ENCODE results near the gene ARID4B. TPM values are rescaled to one million over a fixed set of nuclear protein-coding genes. Genes with fewer than 3 reads are reported as not detected.
"Not testable (repeated sequence)": the region's sequence is repeated elsewhere in the genome, so short reads cannot be mapped to it uniquely, and the experiment has no call there.

Gene ARID4B
- total RNA-seq, 2 experiments from 2014 or later: 30.1 to 30.6 TPM

DNA sequence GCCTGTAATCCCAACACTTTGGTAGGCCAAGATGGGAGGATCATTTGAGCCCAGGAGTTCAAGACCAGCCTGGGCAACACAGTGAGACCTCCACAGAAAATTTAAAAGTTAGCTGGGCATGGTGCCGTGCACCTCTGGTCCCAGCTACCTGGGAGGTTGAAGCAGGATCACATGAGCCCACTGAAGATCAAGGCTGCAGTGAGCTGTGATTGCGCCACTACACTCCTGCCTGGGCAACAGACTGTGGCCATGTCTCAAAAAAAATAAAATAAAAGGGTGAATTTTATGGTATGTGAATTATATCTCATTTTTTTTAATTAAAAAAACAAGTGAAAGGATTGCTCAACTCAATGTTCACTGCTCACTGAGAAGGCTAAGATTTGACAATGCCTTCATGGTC is 8.7 kb downstream of the ARID4B start:
- Mint-ChIP-seq H3K27ac (peak overlapping the region; percentile 59), H3K9me3 (no peaks in the 10 kb centered on the region), H3K27me3 (no peaks in the 10 kb centered on the region), H3K4me3 (no peak overlapping the region), H3K36me3 (peaks cover 44% of the 10 kb centered on the region), H3K4me1 (peaks cover 63% of the 10 kb centered on the region)
- no peak for DNase-seq

DNA sequence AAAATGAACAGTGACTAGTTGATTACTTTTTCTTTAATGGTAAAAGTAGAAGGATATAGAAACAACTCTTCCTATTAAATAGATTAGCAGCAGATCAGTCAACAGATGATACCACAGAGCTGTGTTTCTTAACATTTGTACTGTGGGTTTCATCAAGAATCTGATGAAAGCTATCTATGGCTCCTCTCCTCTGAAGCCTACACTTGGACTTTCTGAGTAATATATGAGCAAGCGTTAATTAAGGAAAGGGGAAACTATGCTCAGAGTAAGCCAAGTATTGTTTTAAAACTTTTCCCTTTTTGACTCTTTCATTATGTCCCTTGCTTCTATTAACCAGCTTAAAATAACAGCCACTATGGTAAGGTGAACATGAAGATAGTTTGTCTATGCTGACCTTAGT is 10.8 kb downstream of the ARID4B start:
- no peak for DNase-seq
- Mint-ChIP-seq H3K27ac (peak overlapping the region; percentile 78), H3K36me3 (peaks cover 36% of the 10 kb centered on the region), H3K27me3 (no peaks in the 10 kb centered on the region), H3K9me3 (no peaks in the 10 kb centered on the region), H3K4me1 (peaks cover 71% of the 10 kb centered on the region), H3K4me3 (peak overlapping the region; percentile 15)

DNA sequence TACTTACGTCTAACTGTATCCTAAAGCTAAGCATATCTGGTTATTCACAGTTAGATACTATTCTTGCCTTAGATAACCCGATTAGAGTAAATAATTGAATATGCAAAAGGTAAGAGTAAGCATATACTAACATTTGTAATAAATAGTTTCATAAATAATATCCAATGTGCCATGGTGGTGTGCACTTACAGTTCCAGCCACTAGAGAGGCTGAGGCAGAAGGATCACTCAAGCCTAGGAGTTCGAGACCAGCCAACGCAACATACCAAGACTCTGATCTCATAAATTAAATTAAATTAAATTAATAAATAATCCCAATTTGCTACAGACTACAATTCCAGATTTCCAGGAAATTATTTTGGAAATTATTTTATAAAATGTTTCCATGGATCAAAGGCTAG is 12.2 kb downstream of the ARID4B start:
- Mint-ChIP-seq H3K4me3 (no peak overlapping the region), H3K27ac (no peak overlapping the region)

DNA sequence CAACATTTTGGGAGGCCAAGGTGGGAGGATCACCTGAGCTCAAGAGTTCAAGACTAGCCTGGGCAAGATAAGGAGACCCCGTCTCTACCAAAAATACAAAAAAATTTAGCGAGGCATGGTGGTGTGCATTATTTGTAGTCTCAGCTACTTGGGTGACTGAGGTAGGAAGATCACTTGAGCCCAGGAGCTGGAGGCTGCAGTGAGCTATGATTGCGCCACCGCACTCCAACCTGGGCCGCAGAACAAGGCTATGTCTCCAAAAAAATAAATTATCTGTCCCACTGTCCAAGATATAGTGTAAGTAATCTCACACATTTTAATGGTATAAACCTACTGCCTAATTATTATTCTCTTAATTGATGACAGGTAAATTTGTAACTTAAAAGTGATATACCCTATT is 12.8 kb downstream of the ARID4B start:
- Mint-ChIP-seq H3K4me3 (no peak overlapping the region), H3K9me3 (no peaks in the 10 kb centered on the region), H3K4me1 (peaks cover 60% of the 10 kb centered on the region), H3K27me3 (no peaks in the 10 kb centered on the region), H3K27ac (no peak overlapping the region), H3K36me3 (peaks cover 26% of the 10 kb centered on the region)
- DNase-seq: no peak

More for the DNA sequence above, 12.2 kb downstream of the ARID4B start:
- Mint-ChIP-seq H3K9me3 (no peaks in the 10 kb centered on the region), H3K4me1 (peaks cover 62% of the 10 kb centered on the region), H3K27me3 (no peaks in the 10 kb centered on the region), H3K36me3 (peaks cover 29% of the 10 kb centered on the region)
- DNase-seq: no peak

DNA sequence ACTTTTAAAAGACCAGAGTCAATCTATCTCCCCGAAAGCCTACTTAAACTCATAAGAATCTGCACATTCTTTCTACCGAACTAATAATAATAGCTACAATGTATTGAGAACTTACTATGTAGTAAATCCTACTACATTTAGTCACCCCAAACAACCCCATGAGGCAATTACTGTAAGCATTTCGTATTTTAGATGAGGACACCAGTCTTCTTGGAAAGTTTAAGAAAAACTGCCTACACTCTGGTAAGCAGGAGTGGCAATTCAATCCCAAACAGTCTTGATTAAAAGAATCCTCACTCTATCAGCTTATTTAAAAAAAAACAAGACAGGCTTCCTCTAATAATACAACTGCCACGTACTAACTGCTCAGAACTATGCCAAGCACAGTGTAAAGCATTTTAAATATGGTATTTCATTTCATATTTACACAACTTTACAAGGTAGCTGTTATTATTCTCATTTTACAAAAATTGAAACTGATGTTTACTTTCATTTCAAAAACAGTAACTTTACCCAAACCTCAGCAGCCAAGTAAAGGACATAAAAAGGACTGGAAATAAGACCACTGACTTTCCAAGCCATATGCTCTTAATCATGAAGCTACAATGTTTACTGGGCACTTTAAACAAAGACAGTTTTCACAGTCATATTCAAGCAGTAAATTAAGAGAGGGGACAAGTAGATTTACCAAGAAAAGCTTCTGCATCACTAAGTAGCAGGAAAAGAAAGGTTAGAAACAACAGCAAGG is 13.9 kb downstream of the ARID4B start:
- H3K27ac Mint-ChIP-seq: peak overlapping the region; percentile 80
- H3K4me3 Mint-ChIP-seq: peak overlapping the region; percentile 24
- H3K36me3 Mint-ChIP-seq: peaks cover 20% of the 10 kb centered on the region
- peaks cover 56% of the 10 kb centered on the region for H3K4me1 Mint-ChIP-seq
- no peak for DNase-seq
- H3K27me3 Mint-ChIP-seq: no peaks in the 10 kb centered on the region
- no peaks in the 10 kb centered on the region for H3K9me3 Mint-ChIP-seq

DNA sequence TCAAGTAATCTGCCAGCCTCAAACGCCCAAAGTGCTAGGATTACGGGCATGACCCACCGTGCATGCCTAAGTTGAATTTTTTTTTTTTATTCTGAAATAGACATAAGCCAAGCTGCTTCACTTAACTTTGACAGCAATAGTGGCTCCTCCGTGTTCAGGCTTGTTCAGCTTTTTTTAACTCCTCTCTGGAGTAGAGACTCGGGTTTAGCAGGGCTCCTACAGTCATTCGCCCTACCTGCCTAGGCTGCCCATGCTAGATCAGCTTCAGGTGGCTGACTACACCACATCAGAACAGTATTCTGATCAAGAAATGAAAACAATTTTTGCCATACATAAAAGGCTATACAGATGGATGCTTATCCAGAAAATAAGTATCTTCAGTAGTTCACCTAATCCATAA is 14.7 kb downstream of the ARID4B start:
- peaks cover 47% of the 10 kb centered on the region for H3K4me1 Mint-ChIP-seq
- peak overlapping the region; percentile 80 for H3K27ac Mint-ChIP-seq
- H3K4me3 Mint-ChIP-seq: peak overlapping the region; percentile 45
- DNase-seq: no peak
- H3K36me3 Mint-ChIP-seq: peaks cover 12% of the 10 kb centered on the region
- H3K9me3 Mint-ChIP-seq: no peaks in the 10 kb centered on the region
- no peaks in the 10 kb centered on the region for H3K27me3 Mint-ChIP-seq

DNA sequence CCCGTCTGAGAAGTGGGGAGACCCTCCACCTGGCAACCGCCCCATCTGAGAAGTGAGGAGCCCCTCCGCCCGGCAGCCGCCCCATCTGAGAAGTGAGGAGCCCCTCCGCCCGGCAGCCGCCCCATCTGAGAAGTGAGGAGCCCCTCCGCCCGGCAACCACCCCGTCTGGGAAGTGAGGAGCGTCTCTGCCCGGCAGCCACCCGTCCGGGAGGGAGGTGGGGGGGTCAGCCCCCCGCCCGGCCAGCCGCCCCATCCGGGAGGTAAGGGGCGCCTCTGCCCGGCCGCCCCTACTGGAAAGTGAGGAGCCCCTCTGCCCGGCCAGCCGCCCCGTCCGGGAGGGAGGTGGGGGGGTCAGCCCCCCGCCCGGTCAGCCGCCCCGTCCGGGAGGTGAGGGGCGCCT is 18.8 kb downstream of the ARID4B start:
- not testable (repeated sequence) for H3K27me3 Mint-ChIP-seq, H3K27ac Mint-ChIP-seq, H3K4me3 Mint-ChIP-seq, H3K9me3 Mint-ChIP-seq, DNase-seq
- H3K4me1 Mint-ChIP-seq: peaks cover 53% of the 10 kb centered on the region
- peaks cover 19% of the 10 kb centered on the region for H3K36me3 Mint-ChIP-seq

DNA sequence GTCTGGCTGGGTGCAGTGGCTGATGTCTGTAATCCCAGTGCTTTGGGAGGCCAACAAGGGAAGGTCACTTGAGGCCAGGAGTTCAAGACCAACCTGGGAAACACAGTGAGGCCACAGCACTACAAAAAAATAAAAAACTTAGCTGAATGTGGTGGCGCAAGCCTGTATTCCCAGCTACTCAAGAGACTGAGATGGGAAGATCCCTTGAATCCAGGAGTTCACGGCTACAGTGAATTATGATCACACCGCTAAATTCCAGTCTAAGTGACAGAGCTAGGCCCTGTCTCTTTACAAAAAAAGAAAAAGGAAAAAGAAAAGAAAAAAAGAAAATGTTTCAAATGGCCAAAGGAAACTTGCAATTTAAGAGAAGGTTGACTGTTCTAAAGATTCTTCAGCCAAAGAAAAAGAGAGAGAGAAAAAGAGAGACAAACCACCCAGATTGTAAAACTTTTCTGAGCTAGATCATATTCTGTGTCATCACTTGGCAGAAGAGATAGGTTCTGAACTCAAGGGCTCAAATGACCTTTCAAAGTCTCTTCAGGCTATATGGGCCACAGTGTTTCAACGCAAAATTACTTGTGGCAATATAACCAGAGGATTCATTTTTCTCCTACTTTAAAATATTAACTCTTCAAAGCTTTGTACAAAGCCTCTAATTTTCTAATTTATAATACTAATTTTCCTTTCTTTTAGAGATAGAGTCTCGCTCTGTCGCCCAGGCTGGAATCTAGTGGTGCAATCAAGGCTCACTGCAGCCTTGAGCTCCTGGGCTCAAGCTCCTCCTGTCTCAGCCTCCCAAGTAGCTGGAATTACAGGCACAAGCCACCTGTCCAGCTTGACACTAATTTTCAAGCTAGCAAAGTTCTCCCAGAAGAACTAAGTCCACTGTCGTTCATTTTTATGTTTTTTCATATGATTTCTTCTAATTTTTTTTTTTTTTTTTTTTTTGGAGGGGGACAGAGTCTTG is 20.5 kb downstream of the ARID4B start:
- DNase-seq: no peak
- H3K9me3 Mint-ChIP-seq: no peaks in the 10 kb centered on the region
- H3K36me3 Mint-ChIP-seq: peaks cover 22% of the 10 kb centered on the region
- no peak overlapping the region for H3K4me3 Mint-ChIP-seq
- peaks cover 44% of the 10 kb centered on the region for H3K4me1 Mint-ChIP-seq
- peak overlapping the region; percentile 29 for H3K27ac Mint-ChIP-seq
- no peaks in the 10 kb centered on the region for H3K27me3 Mint-ChIP-seq

DNA sequence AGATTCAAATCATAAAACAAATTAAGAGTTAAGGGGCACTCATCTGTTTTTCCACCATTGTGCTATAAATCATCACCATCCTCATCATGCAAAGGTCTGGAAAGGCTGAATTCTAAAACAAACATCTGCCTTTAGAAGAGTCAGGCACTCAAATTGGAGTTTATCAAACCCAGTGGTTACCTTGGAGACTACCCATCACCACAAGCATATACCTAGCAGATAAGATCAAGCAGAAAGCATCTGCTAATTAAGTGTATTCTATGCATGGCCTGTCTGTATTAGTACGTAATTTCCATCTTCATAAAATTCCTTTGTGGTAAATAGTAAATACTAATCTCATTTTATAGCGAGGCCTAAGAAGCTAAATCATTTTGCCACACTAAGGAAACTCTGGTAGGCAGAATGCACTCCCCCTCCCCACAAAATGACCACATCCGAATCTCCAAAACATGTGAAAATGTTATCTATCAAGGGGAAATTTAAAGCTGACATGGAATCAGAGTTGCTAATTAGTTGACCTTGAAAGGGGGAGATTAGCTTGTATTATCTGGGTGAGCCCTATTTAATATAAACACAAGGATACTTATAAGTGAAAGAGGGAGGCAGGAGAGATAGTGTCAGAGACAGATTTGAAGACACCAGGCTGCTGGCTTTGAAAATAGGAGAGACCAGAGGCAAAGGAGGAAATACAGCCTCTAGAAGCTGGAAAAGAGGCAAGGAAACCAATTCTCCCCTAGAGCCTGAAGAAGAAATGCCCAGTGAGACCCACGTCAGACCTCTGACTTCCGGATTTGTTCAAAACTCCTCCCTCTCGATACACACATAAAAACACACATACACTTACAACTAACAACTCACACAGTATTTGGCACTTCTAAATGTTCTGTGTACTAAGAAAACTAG is 23.2 kb downstream of the ARID4B start:
- Mint-ChIP-seq H3K9me3 (no peaks in the 10 kb centered on the region), H3K27ac (peak overlapping the region; percentile 77), H3K27me3 (no peaks in the 10 kb centered on the region), H3K4me3 (no peak overlapping the region), H3K4me1 (peaks cover 44% of the 10 kb centered on the region), H3K36me3 (peaks cover 14% of the 10 kb centered on the region)
- peak; percentile 22 for DNase-seq

DNA sequence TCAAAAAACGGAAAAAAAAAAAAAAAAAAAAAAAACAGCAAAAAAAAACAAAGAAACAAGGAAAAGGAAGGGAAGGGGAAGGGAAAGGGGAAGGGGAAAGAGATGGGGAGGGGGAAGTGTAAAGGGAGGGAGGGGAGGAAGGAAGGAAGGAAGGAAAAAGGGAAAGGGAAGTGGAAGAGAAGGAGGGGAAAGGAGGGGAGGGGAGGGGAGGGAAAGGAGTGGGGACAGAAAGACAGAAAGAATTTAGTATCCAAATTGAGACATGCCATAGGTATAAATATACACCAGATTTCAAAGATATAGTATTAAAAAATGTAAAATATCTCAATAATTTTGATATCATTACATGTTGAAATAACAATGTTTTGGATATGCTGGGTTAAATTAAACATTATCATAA is 25.8 kb downstream of the ARID4B start:
- DNase-seq: no peak
- Mint-ChIP-seq H3K9me3 (peaks cover 4% of the 10 kb centered on the region), H3K4me1 (peaks cover 62% of the 10 kb centered on the region), H3K36me3 (peaks cover 16% of the 10 kb centered on the region), H3K27me3 (no peaks in the 10 kb centered on the region), H3K4me3 (no peak overlapping the region), H3K27ac (peak overlapping the region; percentile 48)

DNA sequence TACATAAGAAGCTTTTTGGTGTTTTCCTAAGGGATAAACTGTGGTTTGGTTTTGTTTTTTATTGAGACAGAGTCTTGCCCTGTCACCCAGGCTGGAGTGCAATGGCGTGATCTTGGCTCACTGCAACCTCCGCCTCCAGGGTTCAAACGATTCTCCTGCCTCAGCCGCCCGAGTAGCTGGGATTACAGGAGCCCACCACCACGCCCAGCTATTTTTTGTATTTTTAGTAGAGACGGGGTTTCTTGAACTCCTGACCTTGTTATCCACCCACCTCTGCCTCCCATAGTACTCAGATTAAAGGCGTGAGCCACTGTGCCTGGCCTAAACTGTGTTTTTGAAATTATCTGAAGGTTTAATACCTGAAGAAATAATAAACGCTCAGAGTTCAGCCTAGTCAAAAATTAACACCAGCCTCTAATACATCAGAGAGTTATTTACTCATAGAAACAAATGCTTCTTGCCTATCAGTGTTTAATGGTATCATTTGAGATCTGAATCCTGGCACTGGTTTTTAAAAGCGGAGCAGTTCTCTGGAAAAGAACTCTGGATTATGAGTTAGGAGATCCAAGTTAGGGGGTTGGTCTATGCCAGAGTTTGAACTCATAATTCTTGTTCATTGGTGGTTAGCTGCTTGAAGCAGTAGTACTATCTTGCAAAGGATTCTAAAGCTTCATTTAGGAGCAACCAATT is 28.7 kb downstream of the ARID4B start:
- no peak for DNase-seq
- peaks cover 21% of the 10 kb centered on the region for H3K36me3 Mint-ChIP-seq
- H3K4me1 Mint-ChIP-seq: peaks cover 45% of the 10 kb centered on the region
- H3K27me3 Mint-ChIP-seq: no peaks in the 10 kb centered on the region
- H3K9me3 Mint-ChIP-seq: peaks cover 7% of the 10 kb centered on the region
- H3K4me3 Mint-ChIP-seq: no peak overlapping the region
- peak overlapping the region; percentile 57 for H3K27ac Mint-ChIP-seq

DNA sequence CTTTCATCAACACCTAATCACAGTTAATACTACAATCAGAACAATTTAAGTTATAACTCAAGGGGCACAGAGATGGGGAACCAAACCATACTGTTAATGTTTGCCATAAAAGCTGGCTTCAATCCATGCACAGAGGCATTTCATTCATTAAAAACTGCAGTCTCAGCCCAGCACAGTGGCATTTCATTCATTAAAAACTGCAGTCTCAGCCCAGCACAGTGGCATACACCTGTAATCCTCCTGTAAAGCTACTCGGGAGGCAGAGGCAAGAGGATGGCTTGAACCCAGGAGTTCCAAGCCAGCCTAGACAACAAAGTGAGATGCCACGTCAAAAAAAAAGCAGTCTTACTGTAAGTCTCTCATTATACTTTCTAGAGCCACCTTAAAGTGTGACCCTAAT is 29.2 kb downstream of the ARID4B start:
- Mint-ChIP-seq H3K27ac (peak overlapping the region; percentile 57), H3K4me3 (no peak overlapping the region), H3K36me3 (peaks cover 21% of the 10 kb centered on the region), H3K9me3 (peaks cover 7% of the 10 kb centered on the region), H3K27me3 (no peaks in the 10 kb centered on the region), H3K4me1 (peaks cover 43% of the 10 kb centered on the region)
- no peak for DNase-seq

DNA sequence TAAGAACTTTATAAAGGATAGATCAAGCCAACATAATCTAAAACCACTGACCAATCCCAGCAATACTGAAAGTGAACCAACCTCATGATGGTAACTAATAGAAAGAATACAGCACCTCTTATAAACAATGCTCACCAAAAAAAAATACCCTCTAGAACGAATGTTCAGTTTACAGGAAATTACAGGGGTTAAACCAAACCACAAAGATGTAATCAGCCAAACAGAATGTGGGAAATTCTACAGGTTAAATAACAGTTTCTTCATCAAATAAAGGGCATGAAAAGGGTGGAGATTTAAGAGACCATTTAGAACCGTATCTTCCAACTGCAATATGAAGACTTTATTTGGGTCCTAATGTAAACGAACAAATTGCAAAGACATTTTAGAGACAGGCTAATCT is 30.4 kb downstream of the ARID4B start:
- H3K27me3 Mint-ChIP-seq: no peaks in the 10 kb centered on the region
- H3K4me1 Mint-ChIP-seq: peaks cover 43% of the 10 kb centered on the region
- H3K27ac Mint-ChIP-seq: peak overlapping the region; percentile 84
- peak overlapping the region; percentile 55 for H3K4me3 Mint-ChIP-seq
- peaks cover 7% of the 10 kb centered on the region for H3K9me3 Mint-ChIP-seq
- H3K36me3 Mint-ChIP-seq: peaks cover 17% of the 10 kb centered on the region
- no peak for DNase-seq

DNA sequence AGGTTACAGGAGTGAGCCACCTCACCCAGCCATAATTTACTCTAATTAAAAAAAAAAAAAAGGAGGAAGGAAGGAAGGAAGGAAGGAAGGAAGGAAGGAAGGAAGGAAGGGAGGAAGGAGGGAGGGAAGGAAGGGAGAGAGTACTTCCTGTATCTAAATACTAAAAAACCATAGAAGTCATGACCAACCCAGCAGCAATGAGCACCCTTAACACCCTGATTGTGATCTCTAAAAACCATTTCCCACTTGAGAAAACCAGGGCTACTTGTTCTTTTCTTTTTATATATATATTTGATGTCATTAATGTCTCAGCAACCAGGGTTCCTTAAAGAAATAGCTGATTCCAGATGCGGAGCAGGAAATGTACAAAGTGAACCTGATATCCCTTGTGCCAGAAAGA is 31.2 kb downstream of the ARID4B start:
- Mint-ChIP-seq H3K36me3 (peaks cover 17% of the 10 kb centered on the region), H3K4me1 (peaks cover 40% of the 10 kb centered on the region), H3K27me3 (no peaks in the 10 kb centered on the region), H3K27ac (peak overlapping the region; percentile 81), H3K9me3 (peaks cover 7% of the 10 kb centered on the region), H3K4me3 (no peak overlapping the region)
- DNase-seq: no peak

Measured in activated naive CD8-positive, alpha-beta T cell treated with anti-CD3 and anti-CD28 coated beads for 36 hours (primary cell).